Activated CD8-positive, alpha-beta T cell treated with anti-CD3 and anti-CD28 coated beads for 36 hours (primary cell): ENCODE measurements around the gene SIK3. TPM values are rescaled to one million over a fixed set of nuclear protein-coding genes. Genes with fewer than 3 reads are reported as not detected.
"Not testable (repeated sequence)": the region's sequence is repeated elsewhere in the genome, so short reads cannot be mapped to it uniquely, and the experiment has no call there.

Source experiments
- ATAC-seq: fragments of 200-7000 bp; cut with Tn5 transposase; one replicate; pipeline ENCODE4 v1.10.0; 2021; ENCODE audit warnings: mild to moderate bottlenecking, moderate library complexity
- CTCF ChIA-PET: fragments of 350-600 bp; sonication (Branson Sonifier 250); formaldehyde crosslinking; loops from one replicate; lab custom pipeline; 2021; ENCODE audit warnings: antibody characterized with exemption; lab: Charles Lee
- POLR2A ChIA-PET: fragments of 350-600 bp; sonication (Branson Sonifier 250); formaldehyde crosslinking; loops from one replicate; lab custom pipeline; 2021; ENCODE audit warnings: antibody characterized with exemption; lab: Charles Lee
- DNase-seq: peaks from one replicate; pipeline ENCODE4 v3.0.0-alpha.2; 2020
- H3K27ac Mint-ChIP-seq: one replicate; pipeline ENCODE4 v1.8.0; 2021; ENCODE audit warnings: mild to moderate bottlenecking, mixed read lengths
- H3K27me3 Mint-ChIP-seq: one replicate; pipeline ENCODE4 v1.8.0; 2021; ENCODE audit warnings: mixed read lengths
- H3K36me3 Mint-ChIP-seq: one replicate; pipeline ENCODE4 v1.8.0; 2021; ENCODE audit warnings: low read depth, mixed read lengths
- H3K4me1 Mint-ChIP-seq: one replicate; pipeline ENCODE4 v1.8.0; 2021; ENCODE audit warnings: low read depth, mixed read lengths
- H3K4me3 Mint-ChIP-seq: one replicate; pipeline ENCODE4 v1.8.0; 2021; ENCODE audit warnings: mild to moderate bottlenecking, moderate library complexity, mixed read lengths
- H3K9me3 Mint-ChIP-seq: one replicate; pipeline ENCODE4 v1.8.0; 2021; ENCODE audit warnings: mixed read lengths
- CTCF ChIP-seq: fragments of 200-600 bp; IDR thresholded peaks from one replicate; pipeline ENCODE4 v1.8.0; 2022; ENCODE audit warnings: antibody characterized with exemption, mild to moderate bottlenecking
- intact Hi-C: fragments of 100-400 bp; cut with micrococcal nuclease; formaldehyde crosslinking; loops from one replicate; pipeline ENCODE4 v1.10.0; 2022
- total RNA-seq, 2 experiments: library from RNA; stranded (reverse); gene quantifications; one replicate each; pipeline ENCODE4 v1.2.3, GENCODE V29; 2021

The SIK3 gene
- total RNA-seq, 2 experiments from 2014 or later, result 18.7 to 24.1 TPM

- ChIA-PET POLR2A (interaction anchor here (0.6 to 4.8 kb wide), 17 partner anchors 13 to 564 kb away, joined by 3 to 25 read pairs (median 4); partner anchors contain the start of genes BUD13, PCSK7, SIDT2 and ZPR1), CTCF (interaction anchor here (0.7 to 4.2 kb wide), 10 partner anchors 10 to 353 kb away, joined by 3 to 21 read pairs (median 4); partner anchors contain the start of genes APOA5 and SIDT2)
- no peaks in the 10 kb centered on the region for H3K9me3 Mint-ChIP-seq
- peak within 1 kb of the TSS; percentile 99 for H3K4me3 Mint-ChIP-seq
- peaks cover 34% of the 10 kb centered on the region for H3K4me1 Mint-ChIP-seq
- ATAC-seq, result peak; percentile 94
- TF ChIP-seq CTCF, result no peak
- DNase-seq, result peak; percentile 97
- intact Hi-C loops, result no loop called here
- peaks cover 8% of the 10 kb centered on the region for H3K27me3 Mint-ChIP-seq
- H3K36me3 Mint-ChIP-seq, result peaks cover 27% of the 10 kb centered on the region
- peak within 1 kb of the TSS; percentile 92 for H3K27ac Mint-ChIP-seq
Measured at GRCh38 chr11:117143871-117144476, 45.7 kb upstream of the SIK3 start, which contains the start of gene PAFAH1B2. PAFAH1B2 (plus strand) TSS chr11:117144287; CDS start chr11:117152448, 8,161 bp downstream.

DNA sequence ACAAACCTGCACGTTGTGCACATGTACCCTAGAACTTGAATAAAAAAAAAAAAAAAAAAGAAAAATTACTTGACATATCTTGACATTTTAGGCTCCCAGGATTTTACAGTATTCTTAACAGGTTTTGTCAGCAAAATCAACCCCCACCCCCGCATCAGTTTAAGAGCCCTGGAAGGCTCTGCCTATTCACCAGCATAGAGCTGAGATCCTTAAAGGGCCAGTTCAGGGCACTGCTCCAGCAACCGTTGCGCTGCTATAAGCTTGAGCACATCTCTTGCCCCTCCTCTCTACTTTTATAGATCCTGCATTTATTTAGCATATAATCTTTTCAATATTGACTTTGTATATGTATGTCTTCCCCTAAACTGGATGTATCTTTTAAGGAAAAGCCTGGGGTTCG lies 45.2 kb upstream of the SIK3 start:
- peak; percentile 43 for ATAC-seq
- POLR2A ChIA-PET, result interaction anchor here (0.8 to 4.8 kb wide), 9 partner anchors 24 to 382 kb away, joined by 3 to 25 read pairs (median 6); partner anchors contain the start of genes PCSK7, SIDT2 and ZPR1
- H3K9me3 Mint-ChIP-seq, result no peaks in the 10 kb centered on the region
- peaks cover 33% of the 10 kb centered on the region for H3K4me1 Mint-ChIP-seq
- TF ChIP-seq CTCF, result no peak
- H3K27me3 Mint-ChIP-seq, result peaks cover 8% of the 10 kb centered on the region
- peak; percentile 51 for DNase-seq
- peak overlapping the region; percentile 92 for H3K27ac Mint-ChIP-seq
- H3K36me3 Mint-ChIP-seq, result peaks cover 27% of the 10 kb centered on the region
- H3K4me3 Mint-ChIP-seq, result peak overlapping the region; percentile 99
- CTCF ChIA-PET, result interaction anchor here (1.6 to 4.2 kb wide), 3 partner anchors 28 to 352 kb away, joined by 3 to 21 read pairs (median 6); partner anchors contain the start of gene APOA5
- intact Hi-C loops, result no loop called here

DNA sequence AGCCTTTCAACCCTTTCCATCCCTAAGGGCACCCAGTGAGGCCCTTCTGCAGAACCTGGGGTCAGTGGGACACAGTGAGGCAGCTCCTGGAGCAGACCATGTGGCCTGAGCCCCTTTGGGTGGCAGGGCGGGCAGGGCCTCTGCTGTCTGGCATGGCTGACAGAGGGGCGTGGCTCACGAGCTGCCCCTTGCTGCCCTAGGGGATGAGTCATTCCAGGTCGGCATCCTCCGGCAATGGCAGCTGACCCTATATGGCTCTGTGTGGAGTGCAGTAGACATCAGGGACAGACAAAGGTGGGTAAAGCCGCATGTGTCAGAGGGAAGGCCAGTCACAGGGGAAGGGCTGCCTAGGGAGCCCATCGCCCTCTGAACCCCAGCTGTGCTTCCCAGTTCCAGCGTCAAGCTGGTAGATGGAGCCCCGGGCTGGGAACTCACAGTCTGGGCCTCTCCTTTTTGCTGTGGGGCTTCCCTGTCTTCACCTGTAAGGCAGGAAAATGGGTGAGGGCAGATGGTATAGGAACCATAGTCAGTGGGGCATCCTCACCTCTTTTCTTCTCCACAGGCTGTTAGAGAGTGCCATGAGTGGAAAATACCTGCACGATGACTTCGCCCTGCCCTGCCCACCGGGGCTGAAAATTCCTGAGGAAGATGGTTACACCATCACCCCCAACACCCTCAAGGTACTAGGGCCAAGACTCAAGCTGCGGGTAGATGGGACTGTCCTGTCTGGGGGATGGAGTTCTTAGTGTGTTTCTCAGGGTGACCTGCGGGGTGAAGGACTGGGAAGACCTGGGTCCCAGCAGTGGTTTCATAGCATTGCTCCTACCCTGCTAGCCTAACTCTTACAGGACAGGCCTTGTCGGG lies 39.2 kb upstream of the SIK3 start:
- POLR2A ChIA-PET, H3K27ac Mint-ChIP-seq, DNase-seq, H3K27me3 Mint-ChIP-seq, H3K4me3 Mint-ChIP-seq, ATAC-seq, H3K36me3 Mint-ChIP-seq, CTCF ChIA-PET, H3K9me3 Mint-ChIP-seq, H3K4me1 Mint-ChIP-seq, intact Hi-C loops: not testable (repeated sequence)

GRCh38 chr11:117134979-117135378 lies 36.8 kb upstream of the SIK3 start:
- H3K9me3 Mint-ChIP-seq, CTCF ChIA-PET, ATAC-seq, H3K4me1 Mint-ChIP-seq, H3K27ac Mint-ChIP-seq, DNase-seq, H3K36me3 Mint-ChIP-seq, H3K4me3 Mint-ChIP-seq, H3K27me3 Mint-ChIP-seq, POLR2A ChIA-PET: not testable (repeated sequence)
- intact Hi-C loops, result loop anchor here (5.0 kb wide), 1 partner anchor 72 kb away; no protein-coding TSS in a partner anchor

GRCh38 chr11:117134431-117134830 lies 36.2 kb upstream of the SIK3 start:
- Mint-ChIP-seq H3K27ac (no peak overlapping the region), H3K36me3 (no peaks in the 10 kb centered on the region), H3K4me1 (peaks cover 3% of the 10 kb centered on the region), H3K9me3 (no peaks in the 10 kb centered on the region), H3K27me3 (no peaks in the 10 kb centered on the region), H3K4me3 (no peak overlapping the region)
- POLR2A ChIA-PET, result no interaction called here
- TF ChIP-seq CTCF, result no peak
- ATAC-seq (no peak), DNase-seq (no peak)
- CTCF ChIA-PET, result no interaction called here
- intact Hi-C loops, result loop anchor here (5.0 kb wide), 1 partner anchor 73 kb away; no protein-coding TSS in a partner anchor
